Measurements from ENCODE around the gene N4BP3. TPM values are rescaled to one million over a fixed set of nuclear protein-coding genes. Genes with fewer than 3 reads are reported as not detected.
A peak's percentile ranks its signal among the peaks of the same experiment; 100 is the strongest.

Gene N4BP3
- total RNA-seq, 1 experiment from 2014 or later = 46.2 TPM

DNA sequence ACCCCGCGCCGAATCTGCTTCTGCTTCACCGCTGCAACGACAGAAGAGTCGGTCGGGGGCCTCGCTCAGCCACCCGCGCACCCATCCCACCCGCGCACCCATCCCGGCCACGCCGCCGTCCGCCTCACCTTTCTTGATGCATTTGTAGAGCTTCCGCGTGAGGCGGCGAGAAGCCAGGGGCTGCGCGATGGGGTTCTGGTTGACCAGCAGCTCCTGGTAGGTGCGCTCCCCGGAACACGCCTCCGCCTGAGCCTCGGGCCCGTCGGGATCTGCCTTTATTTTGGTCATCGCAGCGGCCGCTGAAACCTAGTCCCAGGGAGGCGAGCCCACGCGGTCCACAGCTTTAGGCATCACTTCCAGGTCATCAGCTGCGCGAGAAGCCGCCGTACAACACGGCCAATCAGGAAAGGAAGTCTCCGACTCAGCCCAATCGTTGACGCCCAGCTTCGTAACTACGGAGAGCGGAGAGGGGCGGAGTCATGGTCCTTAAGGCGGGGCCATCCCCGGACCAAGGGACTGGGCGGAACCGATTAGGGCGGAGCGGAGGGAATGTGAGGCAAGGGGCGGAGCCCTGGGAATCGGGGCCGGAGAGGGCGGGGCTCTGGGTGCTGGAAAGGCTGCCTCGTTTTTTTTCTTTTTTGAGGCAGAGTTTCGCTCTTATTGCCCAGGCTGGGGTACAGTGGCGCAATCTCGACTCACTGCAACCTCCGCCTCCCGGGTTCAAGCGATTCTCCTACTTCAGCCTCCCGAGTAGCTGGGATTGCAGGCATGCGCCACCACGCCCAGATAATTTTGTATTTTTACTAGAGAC lies 40.4 kb downstream of the N4BP3 start, which contains the start of gene NHP2:
Gene NHP2 (minus strand): TSS at position 356 of the 811 bp plus-strand sequence. CDS start 68 bp downstream, at position 288.
- H3K27ac Mint-ChIP-seq = peak within 1 kb of the TSS; percentile 94
- H3K4me1 Mint-ChIP-seq = peaks cover 13% of the 10 kb centered on the region
- peaks cover 33% of the 10 kb centered on the region for H3K36me3 Mint-ChIP-seq
- H3K4me3 Mint-ChIP-seq = peak within 1 kb of the TSS; percentile 94
- DNase-seq (ENCODE audit: low spot score) = peak; percentile 99
- ChIA-PET CTCF (interaction anchor here (0.6 to 10.7 kb wide), 13 partner anchors 10 to 86 kb away, joined by 3 to 131 read pairs (median 4); partner anchors contain the start of gene HNRNPAB), POLR2A (interaction anchor here (0.6 to 1.4 kb wide), 10 partner anchors 18 to 78 kb away, joined by 3 to 11 read pairs (median 5); partner anchors contain the start of gene HNRNPAB)
- no peaks in the 10 kb centered on the region for H3K9me3 Mint-ChIP-seq
- ATAC-seq = peak; percentile 96
- H3K27me3 Mint-ChIP-seq (ENCODE audit: low read depth) = no peaks in the 10 kb centered on the region
- TF ChIP-seq TP53 (CRISPR knock-in tag; IDR thresholded peaks at IDR 0.05) = no peak
- TF ChIP-seq ZSCAN18 (CRISPR knock-in tag; IDR thresholded peaks at IDR 0.05) = no peak
- TF ChIP-seq ARID4B (CRISPR knock-in tag; IDR thresholded peaks at IDR 0.05; ENCODE audit: borderline replicate concordance) = peak; percentile 76; the same call in 1 of the 2 replicates
- no peak for TF ChIP-seq JUN (CRISPR knock-in tag; IDR thresholded peaks at IDR 0.05)
- TF ChIP-seq NR2C2 (CRISPR knock-in tag; IDR thresholded peaks at IDR 0.05) = no peak
- TF ChIP-seq, protein P1, sequence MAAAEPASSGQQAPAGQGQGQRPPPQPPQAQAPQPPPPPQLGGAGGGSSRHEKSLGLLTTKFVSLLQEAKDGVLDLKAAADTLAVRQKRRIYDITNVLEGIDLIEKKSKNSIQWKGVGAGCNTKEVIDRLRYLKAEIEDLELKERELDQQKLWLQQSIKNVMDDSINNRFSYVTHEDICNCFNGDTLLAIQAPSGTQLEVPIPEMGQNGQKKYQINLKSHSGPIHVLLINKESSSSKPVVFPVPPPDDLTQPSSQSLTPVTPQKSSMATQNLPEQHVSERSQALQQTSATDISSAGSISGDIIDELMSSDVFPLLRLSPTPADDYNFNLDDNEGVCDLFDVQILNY (CRISPR knock-in tag; IDR thresholded peaks at IDR 0.05) = no peak
- TF ChIP-seq TCF7 (CRISPR knock-in tag; IDR thresholded peaks at IDR 0.05; ENCODE audit: low read depth) = no peak
- peak; percentile 96 for TF ChIP-seq FOXK1 (CRISPR knock-in tag; IDR thresholded peaks at IDR 0.05)
- no peak for TF ChIP-seq RELA (CRISPR knock-in tag; IDR thresholded peaks at IDR 0.05; ENCODE audit: borderline replicate concordance)
- TF ChIP-seq ZMAT4 (CRISPR knock-in tag; IDR thresholded peaks at IDR 0.05) = no peak
- TF ChIP-seq IRF2 (CRISPR knock-in tag; IDR thresholded peaks at IDR 0.05; ENCODE audit: borderline replicate concordance, low read depth) = no peak
- TF ChIP-seq, protein P2, sequence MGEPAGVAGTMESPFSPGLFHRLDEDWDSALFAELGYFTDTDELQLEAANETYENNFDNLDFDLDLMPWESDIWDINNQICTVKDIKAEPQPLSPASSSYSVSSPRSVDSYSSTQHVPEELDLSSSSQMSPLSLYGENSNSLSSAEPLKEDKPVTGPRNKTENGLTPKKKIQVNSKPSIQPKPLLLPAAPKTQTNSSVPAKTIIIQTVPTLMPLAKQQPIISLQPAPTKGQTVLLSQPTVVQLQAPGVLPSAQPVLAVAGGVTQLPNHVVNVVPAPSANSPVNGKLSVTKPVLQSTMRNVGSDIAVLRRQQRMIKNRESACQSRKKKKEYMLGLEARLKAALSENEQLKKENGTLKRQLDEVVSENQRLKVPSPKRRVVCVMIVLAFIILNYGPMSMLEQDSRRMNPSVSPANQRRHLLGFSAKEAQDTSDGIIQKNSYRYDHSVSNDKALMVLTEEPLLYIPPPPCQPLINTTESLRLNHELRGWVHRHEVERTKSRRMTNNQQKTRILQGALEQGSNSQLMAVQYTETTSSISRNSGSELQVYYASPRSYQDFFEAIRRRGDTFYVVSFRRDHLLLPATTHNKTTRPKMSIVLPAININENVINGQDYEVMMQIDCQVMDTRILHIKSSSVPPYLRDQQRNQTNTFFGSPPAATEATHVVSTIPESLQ (CRISPR knock-in tag; IDR thresholded peaks at IDR 0.05) = no peak
- peak; percentile 82; the same call in 1 of the 2 replicates for TF ChIP-seq MYBL2 (CRISPR knock-in tag; IDR thresholded peaks at IDR 0.05)
- TF ChIP-seq FOXP4 (CRISPR knock-in tag; IDR thresholded peaks at IDR 0.05) = peak; percentile 48; the same call in 1 of the 2 replicates
- TF ChIP-seq FOXP1 (CRISPR knock-in tag; IDR thresholded peaks at IDR 0.05; ENCODE audit: borderline replicate concordance) = 0 out of 2 replicates have a peak, but pooled peaks have one; percentile 70
- TF ChIP-seq, protein P3, sequence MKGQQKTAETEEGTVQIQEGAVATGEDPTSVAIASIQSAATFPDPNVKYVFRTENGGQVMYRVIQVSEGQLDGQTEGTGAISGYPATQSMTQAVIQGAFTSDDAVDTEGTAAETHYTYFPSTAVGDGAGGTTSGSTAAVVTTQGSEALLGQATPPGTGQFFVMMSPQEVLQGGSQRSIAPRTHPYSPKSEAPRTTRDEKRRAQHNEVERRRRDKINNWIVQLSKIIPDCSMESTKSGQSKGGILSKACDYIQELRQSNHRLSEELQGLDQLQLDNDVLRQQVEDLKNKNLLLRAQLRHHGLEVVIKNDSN (CRISPR knock-in tag; IDR thresholded peaks at IDR 0.05) = 0 out of 2 replicates have a peak, but pooled peaks have one; percentile 55
- no peak for TF ChIP-seq CBFB (CRISPR knock-in tag; IDR thresholded peaks at IDR 0.05; ENCODE audit: low read depth)
- TF ChIP-seq TEAD4 (CRISPR knock-in tag; IDR thresholded peaks at IDR 0.05) = no peak
- no peak for TF ChIP-seq AR (CRISPR knock-in tag; IDR thresholded peaks at IDR 0.05)
- TF ChIP-seq GABPB1 (CRISPR knock-in tag; IDR thresholded peaks at IDR 0.05) = no peak; the same call in 1 of the 2 replicates
- no peak for TF ChIP-seq ZNF263 (CRISPR knock-in tag; IDR thresholded peaks at IDR 0.05; ENCODE audit: low read depth)

Data from WTC11 (cell line).